OCI-LY1 (cell line): ENCODE data around the gene DPP7.

Experiments
- CTCF ChIP-seq: fragments of 200-600 bp; sonication (generic), shearing (Covaris generic); IDR thresholded peaks from 2 replicates; pipeline ENCODE4 v1.5.1; 2017; ENCODE audit warnings: mild to moderate bottlenecking, antibody characterized with exemption, low read length, moderate library complexity, mixed read lengths
- EZH2 ChIP-seq: fragments of 200-600 bp; sonication (generic), shearing (Covaris generic); IDR thresholded peaks from 2 replicates; pipeline ENCODE4 v1.8.0; 2017; ENCODE audit warnings: borderline replicate concordance, mixed run types, mild to moderate bottlenecking, antibody characterized with exemption, low read length, moderate library complexity, mixed read lengths

DNA sequence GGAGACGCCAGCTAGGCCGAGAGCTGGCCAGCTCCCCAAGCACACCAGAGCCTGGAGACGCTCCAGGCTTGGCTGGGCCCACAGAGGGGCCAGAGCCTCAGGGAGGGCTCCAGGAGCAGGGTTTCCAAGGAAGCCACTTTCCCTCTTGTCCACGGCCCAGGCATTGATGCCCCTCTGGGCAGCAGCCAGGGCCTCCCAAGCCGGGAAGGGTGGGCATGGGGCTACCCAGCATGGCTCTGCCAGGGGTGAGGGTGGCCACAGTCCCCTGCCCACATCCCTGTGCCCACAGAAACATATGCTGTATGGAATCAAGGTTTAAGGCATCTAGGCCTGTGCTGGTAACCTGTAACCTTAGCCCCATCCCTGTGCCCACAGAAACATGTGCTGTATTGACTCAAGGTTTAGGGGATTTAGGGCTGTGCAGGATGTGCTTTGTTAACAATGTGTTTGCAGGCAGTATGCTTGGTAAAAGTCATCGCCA, 1.5 kb upstream of the DPP7 start:
- TF ChIP-seq CTCF (no peak), EZH2 (no peak)
